ENCODE results near the gene CEMIP.

DNA sequence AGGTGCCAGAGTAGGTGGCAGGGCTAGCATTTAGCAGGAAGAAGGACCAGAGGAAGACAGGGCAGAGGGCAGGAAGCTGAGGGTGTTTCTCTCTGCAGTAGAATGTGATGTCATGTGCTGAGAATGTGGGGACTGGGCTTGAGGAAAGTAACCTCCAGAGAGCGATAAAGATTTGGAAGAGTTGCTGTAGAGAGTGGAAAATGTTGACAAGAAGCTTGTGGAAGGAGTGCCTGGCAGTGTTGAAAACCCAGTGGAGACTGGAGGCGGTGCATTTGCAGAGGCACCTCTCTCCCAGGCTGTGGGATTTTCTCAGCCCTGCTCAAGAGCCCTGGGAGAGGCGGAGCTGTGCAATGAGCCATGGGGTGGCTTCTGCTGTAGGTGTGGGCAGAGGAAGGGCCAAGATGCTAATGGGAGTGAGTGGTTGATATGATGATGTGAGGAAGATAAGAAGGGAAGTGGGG, 155.6 kb downstream of the CEMIP start:
- TF ChIP-seq, protein P1, sequence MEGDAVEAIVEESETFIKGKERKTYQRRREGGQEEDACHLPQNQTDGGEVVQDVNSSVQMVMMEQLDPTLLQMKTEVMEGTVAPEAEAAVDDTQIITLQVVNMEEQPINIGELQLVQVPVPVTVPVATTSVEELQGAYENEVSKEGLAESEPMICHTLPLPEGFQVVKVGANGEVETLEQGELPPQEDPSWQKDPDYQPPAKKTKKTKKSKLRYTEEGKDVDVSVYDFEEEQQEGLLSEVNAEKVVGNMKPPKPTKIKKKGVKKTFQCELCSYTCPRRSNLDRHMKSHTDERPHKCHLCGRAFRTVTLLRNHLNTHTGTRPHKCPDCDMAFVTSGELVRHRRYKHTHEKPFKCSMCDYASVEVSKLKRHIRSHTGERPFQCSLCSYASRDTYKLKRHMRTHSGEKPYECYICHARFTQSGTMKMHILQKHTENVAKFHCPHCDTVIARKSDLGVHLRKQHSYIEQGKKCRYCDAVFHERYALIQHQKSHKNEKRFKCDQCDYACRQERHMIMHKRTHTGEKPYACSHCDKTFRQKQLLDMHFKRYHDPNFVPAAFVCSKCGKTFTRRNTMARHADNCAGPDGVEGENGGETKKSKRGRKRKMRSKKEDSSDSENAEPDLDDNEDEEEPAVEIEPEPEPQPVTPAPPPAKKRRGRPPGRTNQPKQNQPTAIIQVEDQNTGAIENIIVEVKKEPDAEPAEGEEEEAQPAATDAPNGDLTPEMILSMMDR (IDR thresholded peaks at IDR 0.05; ENCODE audit: insufficient read depth, low read length, poor library complexity, severe bottlenecking) = no peak
- TF ChIP-seq EZH2phosphoT487 (conservative IDR thresholded peaks at IDR 0.05; ENCODE audit: low read length) = no peak

Data from SU-DHL-6 (cell line).